ENCODE results near the gene ZNF827. TPM values are rescaled to one million over a fixed set of nuclear protein-coding genes. Genes with fewer than 3 reads are reported as not detected.

ZNF827 gene
- total RNA-seq, 2 experiments from 2014 or later: 13.6 to 14.8 TPM

- H3K36me3 Mint-ChIP-seq (ENCODE audit: low read depth): peaks cover 32% of the 10 kb centered on the region
- ChIA-PET POLR2A (no interaction called here), CTCF (interaction anchor here (1.1 to 2.0 kb wide), 4 partner anchors 9 to 165 kb away, joined by 3 to 7 read pairs (median 4); no protein-coding TSS in a partner anchor)
- ATAC-seq (no peak), DNase-seq (no peak)
- peaks cover 8% of the 10 kb centered on the region for H3K9me3 Mint-ChIP-seq (ENCODE audit: insufficient read depth)
- peaks cover 41% of the 10 kb centered on the region for H3K4me1 Mint-ChIP-seq (ENCODE audit: low read depth)
- H3K4me3 Mint-ChIP-seq: no peak overlapping the region
- no peaks in the 10 kb centered on the region for H3K27me3 Mint-ChIP-seq (ENCODE audit: low read depth)
- no peak overlapping the region for H3K27ac Mint-ChIP-seq
Measured at GRCh38 chr4:145930592-145930991, 8.0 kb downstream of the ZNF827 start.

- Mint-ChIP-seq H3K4me1 (ENCODE audit: low read depth) (peaks cover 31% of the 10 kb centered on the region), H3K36me3 (ENCODE audit: low read depth) (peaks cover 36% of the 10 kb centered on the region)
- CTCF ChIA-PET: interaction anchor here (1.1 to 2.0 kb wide), 3 partner anchors 10 to 166 kb away, joined by 3 to 7 read pairs (median 3); no protein-coding TSS in a partner anchor
Measured at GRCh38 chr4:145929415-145930178, 9.0 kb downstream of the ZNF827 start.

GRCh38 chr4:145928748-145929147 lies 9.9 kb downstream of the ZNF827 start:
- Mint-ChIP-seq H3K36me3 (ENCODE audit: low read depth) (peaks cover 35% of the 10 kb centered on the region), H3K4me1 (ENCODE audit: low read depth) (peaks cover 23% of the 10 kb centered on the region), H3K27ac (no peak overlapping the region), H3K27me3 (ENCODE audit: low read depth) (no peaks in the 10 kb centered on the region), H3K9me3 (ENCODE audit: insufficient read depth) (peaks cover 10% of the 10 kb centered on the region), H3K4me3 (no peak overlapping the region)
- ATAC-seq (no peak), DNase-seq (no peak)
- CTCF ChIA-PET: no interaction called here
- POLR2A ChIA-PET: no interaction called here

More at GRCh38 chr4:145929415-145930178, 9.0 kb downstream of the ZNF827 start:
- ATAC-seq (no peak), DNase-seq (no peak)
- Mint-ChIP-seq H3K27ac (no peak overlapping the region), H3K27me3 (ENCODE audit: low read depth) (no peaks in the 10 kb centered on the region), H3K9me3 (ENCODE audit: insufficient read depth) (peaks cover 10% of the 10 kb centered on the region), H3K4me3 (no peak overlapping the region)
- POLR2A ChIA-PET: no interaction called here

DNA sequence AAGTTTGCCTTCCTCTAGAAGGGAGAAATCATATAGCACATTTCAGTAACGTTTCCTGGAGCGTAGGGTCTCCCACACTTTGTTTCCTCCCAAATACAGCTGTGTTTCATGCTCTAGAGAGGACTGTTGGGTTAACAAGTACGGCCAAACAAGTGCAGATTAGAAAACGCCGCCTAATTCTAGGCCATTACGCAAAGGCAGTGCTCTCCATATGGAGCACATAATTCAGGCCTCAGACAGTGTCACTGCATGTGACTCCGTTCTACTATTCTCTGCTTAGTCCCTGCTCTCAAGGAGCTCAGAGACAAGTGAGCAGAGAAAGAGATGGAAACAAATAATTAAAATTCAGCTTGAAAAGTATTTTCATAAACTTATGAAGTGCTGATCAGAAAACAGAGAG lies 11.6 kb downstream of the ZNF827 start:
- CTCF ChIA-PET: interaction anchor here (1.0 to 1.5 kb wide), 4 partner anchors 7 to 25 kb away, joined by 3 to 4 read pairs (median 3); no protein-coding TSS in a partner anchor
- DNase-seq (no peak), ATAC-seq (no peak)
- Mint-ChIP-seq H3K36me3 (ENCODE audit: low read depth) (peaks cover 28% of the 10 kb centered on the region), H3K4me1 (ENCODE audit: low read depth) (peaks cover 16% of the 10 kb centered on the region), H3K27me3 (ENCODE audit: low read depth) (no peaks in the 10 kb centered on the region), H3K27ac (no peak overlapping the region), H3K9me3 (ENCODE audit: insufficient read depth) (peaks cover 10% of the 10 kb centered on the region), H3K4me3 (no peak overlapping the region)
- POLR2A ChIA-PET: interaction anchor here (1.0 to 1.2 kb wide), 2 partner anchors 9 to 11 kb away, joined by 3 read pairs; partner anchors contain the start of gene ZNF827

- Mint-ChIP-seq H3K9me3 (ENCODE audit: insufficient read depth) (peaks cover 8% of the 10 kb centered on the region), H3K27me3 (ENCODE audit: low read depth) (no peaks in the 10 kb centered on the region), H3K4me3 (no peak overlapping the region), H3K4me1 (ENCODE audit: low read depth) (peaks cover 6% of the 10 kb centered on the region), H3K36me3 (ENCODE audit: low read depth) (peaks cover 19% of the 10 kb centered on the region), H3K27ac (no peak overlapping the region)
- no peak for ATAC-seq
- no peak for DNase-seq
- CTCF ChIA-PET: interaction anchor here (0.9 kb wide), 1 partner anchor 11 kb away, joined by 3 read pairs; no protein-coding TSS in a partner anchor
- POLR2A ChIA-PET: no interaction called here
Measured at GRCh38 chr4:145921231-145921630, 17.4 kb downstream of the ZNF827 start.

DNA sequence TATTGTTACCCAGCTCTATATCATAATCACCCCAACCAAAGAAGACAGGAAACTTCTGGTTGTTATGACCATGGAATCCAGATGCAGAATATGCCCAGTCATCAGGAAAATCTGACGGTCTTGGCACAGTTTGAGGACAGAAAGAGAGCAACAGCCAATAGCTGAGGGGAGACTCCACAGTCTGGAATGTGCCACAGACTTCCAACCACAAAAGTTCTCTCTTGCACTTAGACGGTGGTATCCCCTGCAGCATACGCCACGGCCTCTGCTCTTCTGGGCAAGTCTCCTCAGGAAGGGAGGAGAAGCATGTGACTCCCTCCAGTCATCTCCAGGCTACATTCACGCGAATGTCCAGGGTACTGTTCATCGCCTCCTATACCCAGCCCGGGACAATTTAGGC lies 18.4 kb downstream of the ZNF827 start:
- no peak overlapping the region for H3K27ac Mint-ChIP-seq
- DNase-seq (no peak), ATAC-seq (no peak)
- ChIA-PET CTCF (interaction anchor here (0.9 to 1.1 kb wide), 2 partner anchors 7 to 12 kb away, joined by 3 read pairs; no protein-coding TSS in a partner anchor), POLR2A (no interaction called here)
- H3K27me3 Mint-ChIP-seq (ENCODE audit: low read depth): no peaks in the 10 kb centered on the region
- no peaks in the 10 kb centered on the region for H3K9me3 Mint-ChIP-seq (ENCODE audit: insufficient read depth)
- peaks cover 6% of the 10 kb centered on the region for H3K4me1 Mint-ChIP-seq (ENCODE audit: low read depth)
- peaks cover 15% of the 10 kb centered on the region for H3K36me3 Mint-ChIP-seq (ENCODE audit: low read depth)
- H3K4me3 Mint-ChIP-seq: no peak overlapping the region

DNA sequence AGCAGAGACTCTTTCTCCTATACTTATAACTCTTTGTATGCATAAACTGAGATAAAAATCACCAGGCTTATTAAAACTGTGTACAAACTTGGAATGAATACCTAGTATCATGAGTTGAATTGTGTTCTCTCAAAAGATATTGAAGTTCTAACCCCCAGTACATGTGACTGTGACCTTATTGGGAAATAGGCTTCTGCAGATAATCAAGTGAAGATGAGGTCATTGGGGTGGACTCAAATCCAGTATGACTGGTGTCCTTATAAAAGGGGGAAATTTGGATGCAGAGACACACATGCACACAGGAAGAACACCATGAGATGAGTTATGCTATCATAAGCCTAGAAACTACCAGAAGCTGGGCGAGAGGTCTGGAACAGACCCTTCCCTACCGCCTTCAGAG lies 26.2 kb downstream of the ZNF827 start:
- CTCF ChIA-PET: interaction anchor here (1.1 to 1.3 kb wide), 2 partner anchors 15 to 16 kb away, joined by 3 read pairs; no protein-coding TSS in a partner anchor
- POLR2A ChIA-PET: no interaction called here
- no peaks in the 10 kb centered on the region for H3K9me3 Mint-ChIP-seq (ENCODE audit: insufficient read depth)
- peaks cover 6% of the 10 kb centered on the region for H3K4me1 Mint-ChIP-seq (ENCODE audit: low read depth)
- H3K4me3 Mint-ChIP-seq: no peak overlapping the region
- H3K36me3 Mint-ChIP-seq (ENCODE audit: low read depth): peaks cover 12% of the 10 kb centered on the region
- ATAC-seq (no peak), DNase-seq (no peak)
- H3K27me3 Mint-ChIP-seq (ENCODE audit: low read depth): no peaks in the 10 kb centered on the region
- H3K27ac Mint-ChIP-seq: no peak overlapping the region

DNA sequence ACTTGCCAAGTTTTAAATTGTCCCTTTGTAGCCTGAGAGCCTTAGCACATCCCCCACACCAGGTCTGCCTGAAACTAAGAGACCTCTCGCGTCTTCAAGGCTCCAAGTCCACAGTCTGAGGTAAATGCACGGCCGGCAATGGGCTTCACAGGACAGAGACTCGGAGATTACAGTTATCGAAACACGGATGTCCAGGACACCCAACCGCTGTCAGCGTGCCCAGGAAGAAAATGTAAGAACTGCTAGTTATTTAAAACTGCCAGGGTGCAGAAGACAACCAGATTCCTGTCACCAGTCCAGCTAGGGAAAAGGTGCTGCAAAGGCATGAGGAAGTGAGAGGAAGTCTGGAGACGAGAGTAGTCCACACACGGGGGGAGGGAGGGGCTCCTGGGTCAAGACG lies 28.9 kb downstream of the ZNF827 start:
- Mint-ChIP-seq H3K9me3 (ENCODE audit: insufficient read depth) (no peaks in the 10 kb centered on the region), H3K27ac (no peak overlapping the region), H3K4me1 (ENCODE audit: low read depth) (peaks cover 9% of the 10 kb centered on the region), H3K27me3 (ENCODE audit: low read depth) (no peaks in the 10 kb centered on the region), H3K4me3 (no peak overlapping the region), H3K36me3 (ENCODE audit: low read depth) (peaks cover 15% of the 10 kb centered on the region)
- no peak for ATAC-seq
- CTCF ChIA-PET: no interaction called here
- POLR2A ChIA-PET: no interaction called here
- no peak for DNase-seq

DNA sequence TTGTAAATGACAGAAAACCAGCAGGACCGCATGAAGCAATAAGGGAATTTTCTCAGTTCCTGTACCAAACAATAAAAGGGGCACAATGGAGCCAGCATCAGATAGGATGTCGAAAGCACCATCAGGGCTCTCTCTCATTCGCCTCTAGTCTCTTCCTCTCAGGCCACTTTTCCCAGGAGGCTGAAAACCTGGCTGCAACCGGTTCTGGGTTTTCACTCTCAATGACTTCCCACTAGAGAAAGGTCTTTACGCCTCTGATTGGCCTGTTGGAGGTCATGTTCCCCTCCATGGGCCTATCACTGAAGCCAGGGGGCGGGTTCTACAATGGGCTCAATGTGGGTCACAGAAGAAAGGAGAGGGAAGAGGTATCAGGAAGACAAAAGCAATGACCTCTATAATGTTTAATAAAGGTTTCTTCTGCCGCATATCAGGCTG lies 29.3 kb downstream of the ZNF827 start:
- DNase-seq (no peak), ATAC-seq (no peak)
- peaks cover 13% of the 10 kb centered on the region for H3K36me3 Mint-ChIP-seq (ENCODE audit: low read depth)
- CTCF ChIA-PET: no interaction called here
- POLR2A ChIA-PET: no interaction called here
- H3K4me3 Mint-ChIP-seq: no peak overlapping the region
- peaks cover 9% of the 10 kb centered on the region for H3K4me1 Mint-ChIP-seq (ENCODE audit: low read depth)
- no peaks in the 10 kb centered on the region for H3K27me3 Mint-ChIP-seq (ENCODE audit: low read depth)
- no peak overlapping the region for H3K27ac Mint-ChIP-seq
- H3K9me3 Mint-ChIP-seq (ENCODE audit: insufficient read depth): no peaks in the 10 kb centered on the region

DNA sequence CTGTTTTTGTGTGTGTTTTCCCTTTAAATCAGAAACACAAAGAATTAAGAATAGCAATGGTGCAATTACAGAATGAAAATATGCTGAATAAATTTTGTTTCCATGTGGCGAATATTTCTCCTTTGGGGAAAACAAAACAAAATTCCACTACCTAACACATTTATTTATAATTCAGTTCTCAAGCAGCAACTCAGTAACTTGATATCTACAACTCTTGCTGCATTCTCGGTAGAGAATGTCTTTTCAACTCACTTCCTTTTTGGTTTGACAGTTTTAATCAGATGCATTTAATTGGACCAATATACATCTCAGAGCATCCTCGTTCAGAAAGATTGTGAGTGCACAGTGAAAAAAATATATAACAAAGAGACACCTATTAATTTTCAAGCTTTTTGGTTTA lies 30.8 kb downstream of the ZNF827 start:
- ATAC-seq: no peak
- no peak overlapping the region for H3K27ac Mint-ChIP-seq
- no peaks in the 10 kb centered on the region for H3K27me3 Mint-ChIP-seq (ENCODE audit: low read depth)
- peaks cover 13% of the 10 kb centered on the region for H3K36me3 Mint-ChIP-seq (ENCODE audit: low read depth)
- no peak for DNase-seq
- POLR2A ChIA-PET: no interaction called here
- peaks cover 9% of the 10 kb centered on the region for H3K4me1 Mint-ChIP-seq (ENCODE audit: low read depth)
- H3K9me3 Mint-ChIP-seq (ENCODE audit: insufficient read depth): no peaks in the 10 kb centered on the region
- CTCF ChIA-PET: no interaction called here
- no peak overlapping the region for H3K4me3 Mint-ChIP-seq

DNA sequence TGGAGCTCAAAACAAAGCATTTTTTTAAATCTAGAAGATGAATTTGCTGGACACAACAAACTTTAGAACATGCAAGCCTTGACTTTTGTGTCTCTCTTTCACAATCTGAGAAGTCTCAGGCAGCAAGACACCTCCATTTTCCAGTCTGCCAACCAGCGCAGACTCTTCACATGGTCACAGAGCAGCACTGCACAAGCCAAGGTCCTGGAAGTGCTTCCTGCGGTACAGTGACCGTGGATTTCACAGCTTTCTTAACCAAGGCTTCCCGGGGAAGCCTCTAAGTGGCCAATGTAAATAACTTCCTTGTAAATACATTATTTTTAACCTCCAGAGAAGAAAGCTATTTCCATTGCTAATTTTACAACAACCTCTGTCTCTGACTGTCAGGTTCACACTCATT lies 31.2 kb downstream of the ZNF827 start:
- DNase-seq: no peak
- ChIA-PET POLR2A (no interaction called here), CTCF (interaction anchor here (1.4 to 1.5 kb wide), 3 partner anchors 11 to 39 kb away, joined by 3 to 9 read pairs (median 3); no protein-coding TSS in a partner anchor)
- Mint-ChIP-seq H3K36me3 (ENCODE audit: low read depth) (peaks cover 16% of the 10 kb centered on the region), H3K27me3 (ENCODE audit: low read depth) (no peaks in the 10 kb centered on the region), H3K4me1 (ENCODE audit: low read depth) (peaks cover 9% of the 10 kb centered on the region), H3K9me3 (ENCODE audit: insufficient read depth) (no peaks in the 10 kb centered on the region), H3K27ac (no peak overlapping the region), H3K4me3 (no peak overlapping the region)
- ATAC-seq: no peak

GRCh38 chr4:145904413-145905177 lies 34.0 kb downstream of the ZNF827 start:
- no peak for DNase-seq
- no peak overlapping the region for H3K4me3 Mint-ChIP-seq
- ChIA-PET CTCF (no interaction called here), POLR2A (interaction anchor here (1.2 kb wide), 1 partner anchor 9 kb away, joined by 3 read pairs; no protein-coding TSS in a partner anchor)
- no peak for ATAC-seq
- H3K36me3 Mint-ChIP-seq (ENCODE audit: low read depth): peaks cover 35% of the 10 kb centered on the region
- no peaks in the 10 kb centered on the region for H3K27me3 Mint-ChIP-seq (ENCODE audit: low read depth)
- H3K9me3 Mint-ChIP-seq (ENCODE audit: insufficient read depth): no peaks in the 10 kb centered on the region
- H3K27ac Mint-ChIP-seq: no peak overlapping the region
- H3K4me1 Mint-ChIP-seq (ENCODE audit: low read depth): peaks cover 9% of the 10 kb centered on the region
